Liver (tissue), 3 donors: Measurements from ENCODE around the gene PDLIM3.

Experiments used
- CTCF ChIP-seq: fragments of 150-350 bp; IDR thresholded peaks from 2 replicates; pipeline ENCODE4 v1.5.1; 2017; ENCODE audit warnings: improper control_type of control experiment, low read depth, low read length; ENCODE audit not compliant: missing input control
- EGR1 ChIP-seq, 2 donors: IDR thresholded peaks; 2 replicates each; pipeline ENCODE4 v1.6.1; 2016 to 2018; ENCODE audit warnings: antibody characterized with exemption in 2 of 2, low read depth in 2 of 2
- GABPA ChIP-seq, 2 donors: IDR thresholded peaks in 1 of 2; conservative IDR thresholded peaks in 1 of 2; 2 replicates each; pipeline ENCODE4 v1.6.1; 2016; ENCODE audit warnings: antibody characterized with exemption in 2 of 2, mild to moderate bottlenecking in 1 of 2, moderate library complexity in 1 of 2
- JUND ChIP-seq, 2 donors: IDR thresholded peaks; 2 replicates each; pipeline ENCODE4 v1.6.1; 2016; ENCODE audit warnings: antibody characterized with exemption in 2 of 2
- MAX ChIP-seq: IDR thresholded peaks from 2 replicates; pipeline ENCODE4 v1.6.1; 2016; ENCODE audit warnings: antibody characterized with exemption
- NR2F2 ChIP-seq: IDR thresholded peaks from 2 replicates; pipeline ENCODE4 v1.6.1; 2016; ENCODE audit warnings: antibody characterized with exemption
- RAD21 ChIP-seq, 2 donors: IDR thresholded peaks; 2 replicates each; pipeline ENCODE4 v1.6.1; 2016; ENCODE audit warnings: antibody characterized with exemption in 2 of 2, mild to moderate bottlenecking in 2 of 2
- REST ChIP-seq: IDR thresholded peaks from 2 replicates; pipeline ENCODE4 v1.6.1; 2016; ENCODE audit warnings: antibody characterized with exemption, mild to moderate bottlenecking
- TAF1 ChIP-seq: conservative IDR thresholded peaks from 2 replicates; pipeline ENCODE4 v1.6.1; 2016; ENCODE audit warnings: antibody characterized with exemption, mild to moderate bottlenecking
- ZBTB33 ChIP-seq: IDR thresholded peaks from 2 replicates; pipeline ENCODE4 v1.6.1; 2016; ENCODE audit warnings: antibody characterized with exemption
- donor health status: healthy.
- donor health status: healthy.

DNA sequence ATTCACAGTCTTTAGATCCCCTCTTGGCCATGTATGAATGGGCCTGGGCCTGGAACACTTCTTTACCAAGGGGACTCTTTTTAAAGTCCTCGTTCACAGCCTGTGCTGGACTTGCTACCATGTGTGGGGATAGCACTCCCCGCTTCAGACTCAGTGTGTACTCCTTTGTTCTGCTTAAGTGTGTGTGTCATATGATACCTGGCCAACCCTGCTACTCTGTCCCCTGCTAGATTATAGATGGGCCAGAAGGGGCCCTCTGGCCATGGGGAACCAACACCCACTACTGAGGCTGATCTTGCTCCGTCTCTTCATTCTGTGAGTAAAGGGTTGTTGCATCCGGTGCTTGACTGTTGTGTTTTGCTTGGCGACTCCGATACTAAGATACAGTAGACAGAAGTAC lies 71.8 kb downstream of the PDLIM3 start:
- TF ChIP-seq ZBTB33 = no peak
- no peak for TF ChIP-seq CTCF
- TF ChIP-seq GABPA (IDR thresholded peaks at IDR 0.05 in 1 of 2, conservative IDR thresholded peaks at IDR 0.05 in 1 of 2) = no peak
- no peak for TF ChIP-seq NR2F2
- TF ChIP-seq RAD21 (IDR thresholded peaks at IDR 0.05) = no peak
- TF ChIP-seq REST = no peak
- TF ChIP-seq JUND (IDR thresholded peaks at IDR 0.05) = no peak
- TF ChIP-seq TAF1 = no peak
- no peak for TF ChIP-seq MAX
- no peak for TF ChIP-seq EGR1 (IDR thresholded peaks at IDR 0.05; ENCODE audit: low read depth in 2 of 2)
